Endothelial cell of umbilical vein (primary cell): ENCODE measurements around the gene SGPL1. TPM values are rescaled to one million over a fixed set of nuclear protein-coding genes. Genes with fewer than 3 reads are reported as not detected.

ENCODE experiments used
- BruUV-seq: library from RNA; stranded (reverse); fragments of 400-500 nt; replicated peaks from 2 replicates; lab custom pipeline; 2021; lab: Mats Ljungman, UMichigan
- CTCF ChIA-PET: fragments of 300-600, 350-600 bp; sonication (Branson Sonifier 250); formaldehyde crosslinking; loops from one replicate; lab custom pipeline; 2021; ENCODE audit warnings: antibody characterized with exemption, inconsistent platforms; lab: Charles Lee
- POLR2A ChIA-PET: fragments of 300-600, 350-600 bp; sonication (Branson Sonifier 250); formaldehyde crosslinking; loops from one replicate; lab custom pipeline; 2021; ENCODE audit warnings: antibody characterized with exemption, inconsistent platforms; lab: Charles Lee
- DNase-seq: peaks from one replicate; pipeline ENCODE4 v3.0.0-alpha.2; 2011; ENCODE audit warnings: low read depth, low spot score
- FAIRE-seq: peaks from 2 replicates; lab custom pipeline; 2011; peaks lifted over from hg19 to GRCh38; lab: Jason Lieb, UNC
- H2AFZ ChIP-seq: 2 replicates; pipeline ENCODE4 v1.6.0; 2012; ENCODE audit warnings: low read depth, low read length, control low read depth, inconsistent platforms
- H3K27ac ChIP-seq: 2 replicates; pipeline ENCODE4 v1.5.1; 2011; ENCODE audit warnings: low read depth, mild to moderate bottlenecking, control low read depth, low read length, moderate library complexity; ENCODE audit not compliant: insufficient read depth
- H3K27me3 ChIP-seq, 2 experiments: 2 replicates each; pipeline versions ENCODE4 v1.6.0 to v1.6.1; 2011; ENCODE audit warnings: low read length in 2 of 2, mixed read lengths in 1 of 2; ENCODE audit not compliant: control insufficient read depth in 2 of 2, insufficient read depth in 2 of 2
- H3K36me3 ChIP-seq, 2 experiments: 2 replicates in 1 of 2; 3 replicates in 1 of 2; pipeline ENCODE4 v1.5.1; 2011; ENCODE audit warnings: low read length in 2 of 2, mild to moderate bottlenecking in 1 of 2, moderate library complexity in 1 of 2; ENCODE audit not compliant: control insufficient read depth in 2 of 2, insufficient read depth in 2 of 2; ENCODE audit errors: extremely low read depth in 1 of 2
- H3K4me1 ChIP-seq: 3 replicates; pipeline ENCODE4 v1.5.1; 2011; ENCODE audit warnings: mild to moderate bottlenecking, low read length; ENCODE audit not compliant: control insufficient read depth, insufficient read depth; ENCODE audit errors: extremely low read depth
- H3K4me2 ChIP-seq: 2 replicates; pipeline ENCODE4 v1.6.1; 2011; ENCODE audit warnings: low read length, control low read depth, mixed read lengths; ENCODE audit not compliant: insufficient read depth
- H3K4me3 ChIP-seq, 3 experiments: fragments of 200-600 bp in 1 of 3; sonication (generic), shearing (Covaris generic) in 1 of 3; replicated peaks in 1 of 3; 2 replicates each; pipeline ENCODE4 v1.5.1; 2011 to 2016; ENCODE audit warnings: control low read depth in 3 of 3, low read length in 3 of 3, mild to moderate bottlenecking in 2 of 3, inconsistent platforms in 1 of 3, low read depth in 1 of 3, moderate library complexity in 1 of 3; ENCODE audit not compliant: insufficient read depth in 1 of 3
- H3K79me2 ChIP-seq: 2 replicates; pipeline ENCODE4 v1.6.0; 2012; ENCODE audit warnings: low read length, inconsistent platforms; ENCODE audit not compliant: control insufficient read depth, insufficient read depth
- H3K9ac ChIP-seq: replicated peaks from 2 replicates; pipeline ENCODE3; 2011; ENCODE audit warnings: low read length, control low read depth; ENCODE audit not compliant: insufficient read depth; ENCODE audit errors: extremely low read depth
- H3K9me1 ChIP-seq: replicated peaks from 3 replicates; pipeline ENCODE4 v1.6.0; 2011; ENCODE audit warnings: mild to moderate bottlenecking, low read length; ENCODE audit not compliant: control insufficient read depth, insufficient read depth; ENCODE audit errors: extremely low read depth
- H3K9me3 ChIP-seq: replicated peaks from 2 replicates; pipeline ENCODE4 v1.5.1; 2012; ENCODE audit warnings: low read length, inconsistent platforms; ENCODE audit not compliant: control insufficient read depth, insufficient read depth
- H4K20me1 ChIP-seq: replicated peaks from 2 replicates; pipeline ENCODE3; 2011; ENCODE audit warnings: mild to moderate bottlenecking, low read length; ENCODE audit not compliant: control insufficient read depth, insufficient read depth; ENCODE audit errors: extremely low read depth
- CTCF ChIP-seq, 2 donors: IDR thresholded peaks; 1 replicate in 1 of 2; 2 replicates in 1 of 2; pipeline ENCODE4 v1.5.1; 2011; ENCODE audit warnings: low read length in 2 of 2, mild to moderate bottlenecking in 2 of 2, moderate library complexity in 2 of 2, control low read depth in 1 of 2, inconsistent platforms in 1 of 2, low read depth in 1 of 2; ENCODE audit not compliant: insufficient read depth in 1 of 2; ENCODE audit errors: extremely low read depth in 1 of 2
- EZH2 ChIP-seq: IDR thresholded peaks from 2 replicates; pipeline ENCODE4 v1.6.1; 2012; ENCODE audit warnings: borderline replicate concordance, low read depth, mild to moderate bottlenecking, moderate library complexity, low read length, inconsistent platforms; ENCODE audit not compliant: severe bottlenecking
- FOS ChIP-seq: IDR thresholded peaks from 2 replicates; pipeline ENCODE4 v1.6.1; 2011; ENCODE audit warnings: mild to moderate bottlenecking, low read length, moderate library complexity, borderline replicate concordance; ENCODE audit not compliant: insufficient read depth
- GATA2 ChIP-seq: IDR thresholded peaks from 2 replicates; pipeline ENCODE4 v1.7.0; 2011; ENCODE audit warnings: low read depth, mild to moderate bottlenecking, moderate library complexity, mixed read lengths, low read length; ENCODE audit not compliant: insufficient read length, insufficient read depth
- JUN ChIP-seq: IDR thresholded peaks from 2 replicates; pipeline ENCODE4 v1.6.1; 2011; ENCODE audit warnings: borderline replicate concordance, low read depth; ENCODE audit not compliant: insufficient read length, insufficient read depth
- MYC ChIP-seq: IDR thresholded peaks from one replicate; pipeline ENCODE4 v1.6.1; 2011; ENCODE audit warnings: mild to moderate bottlenecking, low read depth, low read length
- POLR2A ChIP-seq: IDR thresholded peaks from 2 replicates; pipeline ENCODE4 v1.6.1; 2012; ENCODE audit warnings: low read depth, mild to moderate bottlenecking, control low read depth, low read length
- POLR2AphosphoS5 ChIP-seq: IDR thresholded peaks from 2 replicates; pipeline ENCODE4 v1.6.1; 2012; ENCODE audit warnings: low read depth, mild to moderate bottlenecking, control low read depth, low read length, moderate library complexity; ENCODE audit not compliant: insufficient read depth
- dilution Hi-C: fragments of 300-500 bp; cut with MboI; formaldehyde crosslinking; loops from one replicate; pipeline ENCODE4 v1.15.0; 2019; ENCODE audit warnings: low sequenced_read_pairs; ENCODE audit not compliant: extremely low pct_ligation_motif_present
- intact Hi-C: fragments of 100-400 bp; cut with micrococcal nuclease; formaldehyde crosslinking; loops from one replicate; pipeline ENCODE4 v1.10.0; 2022
- polyA plus RNA-seq, 4 experiments: library from polyadenylated mRNA; depleted of rRNA in 3 of 4; stranded (reverse) in 3 of 4; unstranded in 1 of 4; fragments of >200 nt; gene quantifications; 2 replicates each; pipeline versions ENCODE4 v1.2.1 to v1.2.3, GENCODE V29; 2011 to 2012; ENCODE audit warnings: missing spikeins in 1 of 4
- total RNA-seq: library from RNA; stranded (reverse); gene quantifications from 2 replicates; pipeline ENCODE4 v1.2.3, GENCODE V29; 2021
- TF ChIP-seq, protein P1 (sequence below): IDR thresholded peaks from 2 replicates; pipeline ENCODE4 v1.6.1; 2011; ENCODE audit not compliant: insufficient read depth, insufficient read length

The SGPL1 gene
- total and polyA plus RNA-seq, 2 donors (not counting 3 experiments of a cell fraction or from before 2014, with no cell fraction given), result 11.4 to 25.2 TPM

- Histone ChIP-seq H2AFZ (no peak overlapping the region), H4K20me1 (no peaks in the 10 kb centered on the region), H3K4me2 (no peak overlapping the region), H3K4me3 (no peak overlapping the region), H3K36me3 (no peaks in the 10 kb centered on the region), H3K9me3 (no peaks in the 10 kb centered on the region), H3K9me1 (no peaks in the 10 kb centered on the region), H3K27ac (no peak overlapping the region), H3K27me3 (peaks cover 0 to 3% of the 10 kb centered on the region in 2 experiments), H3K79me2 (no peaks in the 10 kb centered on the region), H3K9ac (no peak overlapping the region), H3K4me1 (no peaks in the 10 kb centered on the region)
- dilution Hi-C loops (no loop called here), intact Hi-C loops (no loop called here)
- no peak for FAIRE-seq
- POLR2A ChIA-PET, result no interaction called here
- DNase-seq, result no peak
- CTCF ChIA-PET, result no interaction called here
- BruUV-seq, result no TSS peak
- TF ChIP-seq POLR2A (no peak), FOS (no peak), EZH2 (no peak), MYC (no peak)
Measured at GRCh38 chr10:70777063-70777875, 38.5 kb upstream of the SGPL1 start.

DNA sequence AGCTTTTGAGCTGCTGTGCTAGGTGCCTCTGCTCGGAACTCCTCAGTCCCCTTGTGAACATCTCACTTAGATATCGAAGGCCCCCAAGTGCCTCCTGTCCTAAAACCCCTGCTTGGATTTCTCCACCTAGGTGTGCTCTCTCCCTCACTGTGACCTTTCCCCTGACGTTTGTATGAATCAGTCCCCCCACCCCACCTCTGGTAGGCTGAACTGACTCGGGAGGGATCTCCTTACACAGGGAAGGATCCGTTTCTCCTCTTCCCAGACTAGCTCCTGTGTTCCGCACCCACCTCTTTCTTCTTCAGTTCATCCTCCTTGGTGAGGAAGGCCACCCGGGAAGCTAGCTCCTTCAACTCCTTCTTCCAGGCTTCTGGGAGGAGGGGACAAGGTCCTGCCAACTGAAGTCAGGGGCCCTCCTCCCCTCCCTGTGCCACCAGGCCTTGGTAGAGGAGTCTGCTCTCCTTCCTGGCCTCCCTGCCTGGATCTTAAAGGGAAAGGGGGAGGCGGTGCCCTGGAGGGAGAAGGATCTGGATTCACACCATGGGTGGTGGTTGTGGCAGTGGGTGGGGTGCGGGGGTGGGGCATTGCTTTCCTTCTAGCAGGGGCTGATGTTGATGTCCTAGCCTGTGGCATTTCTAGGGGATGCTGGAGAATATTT lies 37.4 kb upstream of the SGPL1 start:
- Histone ChIP-seq H2AFZ (no peak overlapping the region), H3K9me3 (no peaks in the 10 kb centered on the region), H3K9me1 (no peaks in the 10 kb centered on the region), H3K4me3 (no peak overlapping the region), H3K27ac (no peak overlapping the region), H3K36me3 (no peaks in the 10 kb centered on the region), H4K20me1 (no peaks in the 10 kb centered on the region), H3K27me3 (peaks cover 0 to 6% of the 10 kb centered on the region in 2 experiments), H3K4me1 (no peaks in the 10 kb centered on the region), H3K9ac (no peak overlapping the region), H3K79me2 (no peaks in the 10 kb centered on the region), H3K4me2 (no peak overlapping the region)
- BruUV-seq, result no TSS peak
- DNase-seq (no peak), FAIRE-seq (no peak)
- CTCF ChIA-PET, result interaction anchor here (0.9 kb wide), 1 partner anchor 16 kb away, joined by 3 read pairs; no protein-coding TSS in a partner anchor
- TF ChIP-seq JUN (no peak), EZH2 (no peak), FOS (no peak), GATA2 (no peak), CTCF (IDR thresholded peaks at IDR 0.05; ENCODE audit: extremely low read depth in 1 of 2, insufficient read depth in 1 of 2, low read depth in 1 of 2, low read length in 2 of 2) (no peak), POLR2A (no peak), POLR2AphosphoS5 (no peak), MYC (no peak)
- TF ChIP-seq, protein P1, sequence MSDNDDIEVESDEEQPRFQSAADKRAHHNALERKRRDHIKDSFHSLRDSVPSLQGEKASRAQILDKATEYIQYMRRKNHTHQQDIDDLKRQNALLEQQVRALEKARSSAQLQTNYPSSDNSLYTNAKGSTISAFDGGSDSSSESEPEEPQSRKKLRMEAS, result no peak
- POLR2A ChIA-PET, result no interaction called here
- dilution Hi-C loops (no loop called here), intact Hi-C loops (no loop called here)
